WERI-Rb-1 (cell line): ENCODE results near the gene RFX4.

Source experiments
- DNase-seq: peaks from one replicate; pipeline ENCODE4 v3.0.0-alpha.2; 2020
- H3K27ac ChIP-seq: fragments of 250-450 bp; sonication (Bioruptor Pico); 2 replicates; pipeline ENCODE4 v1.5.1; 2020; ENCODE audit warnings: mild to moderate bottlenecking, moderate library complexity
- H3K27me3 ChIP-seq: fragments of 250-450 bp; sonication (Bioruptor Pico); 2 replicates; pipeline ENCODE4 v1.5.1; 2021; ENCODE audit warnings: mild to moderate bottlenecking, low read depth, moderate library complexity; ENCODE audit not compliant: insufficient read depth, severe bottlenecking
- H3K36me3 ChIP-seq: fragments of 250-450 bp; sonication (Bioruptor Pico); 2 replicates; pipeline ENCODE4 v1.5.1; 2020; ENCODE audit warnings: mild to moderate bottlenecking, moderate library complexity
- H3K4me3 ChIP-seq: 2 replicates; pipeline ENCODE4 v1.5.1; 2011; ENCODE audit warnings: low read depth, mild to moderate bottlenecking, control low read depth, low read length
- H3K9me3 ChIP-seq: fragments of 250-450 bp; sonication (Bioruptor Pico); 2 replicates; pipeline ENCODE4 v1.5.1; 2021; ENCODE audit warnings: mild to moderate bottlenecking, moderate library complexity; ENCODE audit not compliant: severe bottlenecking
- TF ChIP-seq, protein P1 (sequence below): IDR thresholded peaks from 2 replicates; pipeline ENCODE4 v1.5.1; 2011; ENCODE audit warnings: low read depth, mild to moderate bottlenecking, control low read depth, inconsistent platforms, low read length

Gene RFX4

DNA sequence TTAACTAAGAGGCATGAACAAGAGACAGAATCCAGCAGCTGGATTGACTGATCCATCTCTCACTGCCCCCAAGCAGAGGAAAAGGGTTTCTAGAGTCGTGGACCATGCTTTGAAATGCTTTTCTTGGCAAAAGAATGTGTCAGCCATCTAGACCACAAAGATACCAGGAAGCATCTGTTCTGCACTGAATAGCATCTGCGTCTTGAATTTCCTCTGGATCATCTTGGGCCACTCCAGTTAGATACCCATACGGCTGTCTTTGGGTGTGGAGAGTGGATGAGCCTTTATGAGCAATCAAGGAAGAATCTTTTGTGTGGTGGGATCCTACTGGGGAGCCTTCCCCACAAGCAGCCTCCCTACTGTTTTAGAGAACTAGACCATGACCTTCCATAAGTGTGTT lies 16.0 kb upstream of the RFX4 start:
- no peak overlapping the region for H3K4me3 ChIP-seq
- TF ChIP-seq, protein P1, sequence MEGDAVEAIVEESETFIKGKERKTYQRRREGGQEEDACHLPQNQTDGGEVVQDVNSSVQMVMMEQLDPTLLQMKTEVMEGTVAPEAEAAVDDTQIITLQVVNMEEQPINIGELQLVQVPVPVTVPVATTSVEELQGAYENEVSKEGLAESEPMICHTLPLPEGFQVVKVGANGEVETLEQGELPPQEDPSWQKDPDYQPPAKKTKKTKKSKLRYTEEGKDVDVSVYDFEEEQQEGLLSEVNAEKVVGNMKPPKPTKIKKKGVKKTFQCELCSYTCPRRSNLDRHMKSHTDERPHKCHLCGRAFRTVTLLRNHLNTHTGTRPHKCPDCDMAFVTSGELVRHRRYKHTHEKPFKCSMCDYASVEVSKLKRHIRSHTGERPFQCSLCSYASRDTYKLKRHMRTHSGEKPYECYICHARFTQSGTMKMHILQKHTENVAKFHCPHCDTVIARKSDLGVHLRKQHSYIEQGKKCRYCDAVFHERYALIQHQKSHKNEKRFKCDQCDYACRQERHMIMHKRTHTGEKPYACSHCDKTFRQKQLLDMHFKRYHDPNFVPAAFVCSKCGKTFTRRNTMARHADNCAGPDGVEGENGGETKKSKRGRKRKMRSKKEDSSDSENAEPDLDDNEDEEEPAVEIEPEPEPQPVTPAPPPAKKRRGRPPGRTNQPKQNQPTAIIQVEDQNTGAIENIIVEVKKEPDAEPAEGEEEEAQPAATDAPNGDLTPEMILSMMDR: no peak
- H3K36me3 ChIP-seq: no peaks in the 10 kb centered on the region
- H3K9me3 ChIP-seq: no peaks in the 10 kb centered on the region
- H3K27ac ChIP-seq: no peak overlapping the region
- peaks cover 52% of the 10 kb centered on the region for H3K27me3 ChIP-seq
- DNase-seq: no peak

GRCh38 chr12:106573239-106573638 lies 9.6 kb upstream of the RFX4 start:
- Histone ChIP-seq H3K27ac (no peak overlapping the region), H3K9me3 (no peaks in the 10 kb centered on the region), H3K36me3 (no peaks in the 10 kb centered on the region), H3K27me3 (peaks cover 63% of the 10 kb centered on the region), H3K4me3 (no peak overlapping the region)
- no peak for DNase-seq
- TF ChIP-seq, protein P1: no peak

DNA sequence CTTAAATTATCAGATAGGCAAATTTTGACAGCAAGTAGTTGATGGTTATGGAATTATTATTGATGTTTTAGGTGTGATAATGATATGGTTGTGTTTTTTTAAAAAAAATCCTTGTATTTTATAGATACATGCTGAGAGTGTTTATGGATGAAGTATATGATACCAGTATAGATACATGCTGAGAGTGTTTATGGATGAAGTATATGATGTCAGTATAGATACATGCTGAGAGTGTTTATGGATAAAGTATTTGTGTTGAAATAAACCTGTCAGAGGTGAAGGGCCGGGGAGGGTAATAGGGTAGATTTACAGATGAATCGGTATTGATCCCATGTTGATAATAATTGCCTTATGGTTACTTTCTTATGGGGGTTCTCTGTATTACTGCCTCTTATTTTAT lies 6.0 kb upstream of the RFX4 start:
- H3K36me3 ChIP-seq: no peaks in the 10 kb centered on the region
- peaks cover 64% of the 10 kb centered on the region for H3K27me3 ChIP-seq
- TF ChIP-seq, protein P1: no peak
- H3K4me3 ChIP-seq: no peak overlapping the region
- H3K9me3 ChIP-seq: no peaks in the 10 kb centered on the region
- no peak overlapping the region for H3K27ac ChIP-seq
- DNase-seq: no peak

- no peak for DNase-seq
Observed at GRCh38 chr12:106580671-106581508, 1.9 kb upstream of the RFX4 start.

GRCh38 chr12:106581543-106582248 lies 1.1 kb upstream of the RFX4 start:
- H3K27me3 ChIP-seq: peaks cover 87% of the 10 kb centered on the region
- no peak overlapping the region for H3K4me3 ChIP-seq
- DNase-seq: no peak

More at GRCh38 chr12:106580671-106581508, 1.9 kb upstream of the RFX4 start:
- Histone ChIP-seq H3K36me3 (no peaks in the 10 kb centered on the region), H3K27me3 (peaks cover 87% of the 10 kb centered on the region), H3K27ac (no peak overlapping the region), H3K4me3 (no peak overlapping the region), H3K9me3 (no peaks in the 10 kb centered on the region)
- TF ChIP-seq, protein P1: no peak

More at GRCh38 chr12:106581543-106582248, 1.1 kb upstream of the RFX4 start:
- H3K36me3 ChIP-seq: no peaks in the 10 kb centered on the region
- TF ChIP-seq, protein P1: no peak
- H3K27ac ChIP-seq: no peak overlapping the region
- no peaks in the 10 kb centered on the region for H3K9me3 ChIP-seq
